ENCODE measurements around the gene SLC66A1. TPM values are rescaled to one million over a fixed set of nuclear protein-coding genes. Genes with fewer than 3 reads are reported as not detected.

The SLC66A1 gene
- total RNA-seq, 1 experiment from 2014 or later: 11.6 TPM

GRCh38 chr1:19353596-19353995 lies 41.5 kb downstream of the SLC66A1 start:
- Histone ChIP-seq H3K27ac (ENCODE audit: low read length) (no peak overlapping the region), H2AFZ (ENCODE audit: low read length) (no peak overlapping the region), H3K36me3 (ENCODE audit: insufficient read depth, low read length) (no peaks in the 10 kb centered on the region; the same call in 1 of the 2 replicates), H3K4me3 (ENCODE audit: low read length) (no peak overlapping the region), H3K79me2 (ENCODE audit: low read length) (no peaks in the 10 kb centered on the region), H3K27me3 (ENCODE audit: low read length) (no peaks in the 10 kb centered on the region), H3K9me3 (ENCODE audit: low read length) (no peaks in the 10 kb centered on the region), H3K9ac (ENCODE audit: low read length) (no peak overlapping the region), H4K20me1 (ENCODE audit: insufficient read depth, low read depth, low read length) (0 out of 2 replicates have a peak, but pooled peaks cover 2% of the 10 kb centered on the region), H3K9me2 (replicated peaks; ENCODE audit: insufficient read depth, low read length) (no peaks in the 10 kb centered on the region), H3K4me1 (ENCODE audit: low read length) (no peaks in the 10 kb centered on the region), H3K4me2 (ENCODE audit: low read depth, low read length, poor library complexity, severe bottlenecking) (no peak overlapping the region)
- no peak for DNase-seq

GRCh38 chr1:19354531-19354981 lies 42.4 kb downstream of the SLC66A1 start:
- H3K9ac ChIP-seq (ENCODE audit: low read length): no peak overlapping the region
- H3K4me1 ChIP-seq (ENCODE audit: low read length): no peaks in the 10 kb centered on the region
- peaks cover 2% of the 10 kb centered on the region; the same call in 1 of the 2 replicates for H3K79me2 ChIP-seq (ENCODE audit: low read length)
- no peaks in the 10 kb centered on the region for H3K9me3 ChIP-seq (ENCODE audit: low read length)
- no peak overlapping the region for H3K4me3 ChIP-seq (ENCODE audit: low read length)
- H3K27me3 ChIP-seq (ENCODE audit: low read length): no peaks in the 10 kb centered on the region
- H3K27ac ChIP-seq (ENCODE audit: low read length): no peak overlapping the region
- no peak for DNase-seq
- 0 out of 2 replicates have a peak, but pooled peaks cover 4% of the 10 kb centered on the region for H4K20me1 ChIP-seq (ENCODE audit: insufficient read depth, low read depth, low read length)
- H3K4me2 ChIP-seq (ENCODE audit: low read depth, low read length, poor library complexity, severe bottlenecking): no peak overlapping the region
- no peaks in the 10 kb centered on the region for H3K9me2 ChIP-seq (replicated peaks; ENCODE audit: insufficient read depth, low read length)
- H2AFZ ChIP-seq (ENCODE audit: low read length): no peak overlapping the region
- H3K36me3 ChIP-seq (ENCODE audit: insufficient read depth, low read length): no peaks in the 10 kb centered on the region; the same call in 1 of the 2 replicates

- H3K27ac ChIP-seq (ENCODE audit: low read length): no peak overlapping the region
- DNase-seq: no peak
- no peak overlapping the region for H3K9ac ChIP-seq (ENCODE audit: low read length)
- H3K4me1 ChIP-seq (ENCODE audit: low read length): no peaks in the 10 kb centered on the region
- H3K9me3 ChIP-seq (ENCODE audit: low read length): no peaks in the 10 kb centered on the region
- no peak overlapping the region for H3K4me3 ChIP-seq (ENCODE audit: low read length)
- H3K79me2 ChIP-seq (ENCODE audit: low read length): peaks cover 17% of the 10 kb centered on the region; the same call in 1 of the 2 replicates
- H3K36me3 ChIP-seq (ENCODE audit: insufficient read depth, low read length): no peaks in the 10 kb centered on the region; the same call in 1 of the 2 replicates
- no peak overlapping the region for H3K4me2 ChIP-seq (ENCODE audit: low read depth, low read length, poor library complexity, severe bottlenecking)
- 0 out of 2 replicates have a peak, but pooled peaks cover 4% of the 10 kb centered on the region for H4K20me1 ChIP-seq (ENCODE audit: insufficient read depth, low read depth, low read length)
- H3K9me2 ChIP-seq (replicated peaks; ENCODE audit: insufficient read depth, low read length): no peaks in the 10 kb centered on the region
- no peak overlapping the region for H2AFZ ChIP-seq (ENCODE audit: low read length)
- no peaks in the 10 kb centered on the region for H3K27me3 ChIP-seq (ENCODE audit: low read length)
Measured at GRCh38 chr1:19356266-19356665, 44.1 kb downstream of the SLC66A1 start.

GRCh38 chr1:19357299-19357986 lies 45.3 kb downstream of the SLC66A1 start:
- Histone ChIP-seq H2AFZ (ENCODE audit: low read length) (no peak overlapping the region), H3K27me3 (ENCODE audit: low read length) (no peaks in the 10 kb centered on the region), H3K27ac (ENCODE audit: low read length) (no peak overlapping the region), H3K9ac (ENCODE audit: low read length) (no peak overlapping the region), H3K4me1 (ENCODE audit: low read length) (no peaks in the 10 kb centered on the region), H3K36me3 (ENCODE audit: insufficient read depth, low read length) (no peaks in the 10 kb centered on the region; the same call in 1 of the 2 replicates), H3K9me2 (replicated peaks; ENCODE audit: insufficient read depth, low read length) (no peaks in the 10 kb centered on the region), H3K79me2 (ENCODE audit: low read length) (peaks cover 24% of the 10 kb centered on the region; the same call in 1 of the 2 replicates), H3K4me2 (ENCODE audit: low read depth, low read length, poor library complexity, severe bottlenecking) (no peak overlapping the region), H3K4me3 (ENCODE audit: low read length) (no peak overlapping the region), H3K9me3 (ENCODE audit: low read length) (no peaks in the 10 kb centered on the region), H4K20me1 (ENCODE audit: insufficient read depth, low read depth, low read length) (0 out of 2 replicates have a peak, but pooled peaks cover 4% of the 10 kb centered on the region)
- DNase-seq: no peak

GRCh38 chr1:19358710-19359109 lies 46.6 kb downstream of the SLC66A1 start:
- Histone ChIP-seq H3K9ac (ENCODE audit: low read length) (no peak overlapping the region), H3K9me3 (ENCODE audit: low read length) (no peaks in the 10 kb centered on the region), H3K9me2 (replicated peaks; ENCODE audit: insufficient read depth, low read length) (no peaks in the 10 kb centered on the region), H3K4me2 (ENCODE audit: low read depth, low read length, poor library complexity, severe bottlenecking) (no peak overlapping the region), H3K36me3 (ENCODE audit: insufficient read depth, low read length) (no peaks in the 10 kb centered on the region; the same call in 1 of the 2 replicates), H3K27me3 (ENCODE audit: low read length) (no peaks in the 10 kb centered on the region), H3K4me3 (ENCODE audit: low read length) (no peak overlapping the region), H3K79me2 (ENCODE audit: low read length) (peaks cover 29% of the 10 kb centered on the region), H3K27ac (ENCODE audit: low read length) (no peak overlapping the region), H2AFZ (ENCODE audit: low read length) (no peak overlapping the region), H3K4me1 (ENCODE audit: low read length) (no peaks in the 10 kb centered on the region), H4K20me1 (ENCODE audit: insufficient read depth, low read depth, low read length) (peaks cover 9% of the 10 kb centered on the region; the same call in 1 of the 2 replicates)
- DNase-seq: no peak

- Histone ChIP-seq H3K79me2 (ENCODE audit: low read length) (peaks cover 35% of the 10 kb centered on the region), H3K9ac (ENCODE audit: low read length) (no peak overlapping the region), H3K36me3 (ENCODE audit: insufficient read depth, low read length) (no peaks in the 10 kb centered on the region; the same call in 1 of the 2 replicates), H2AFZ (ENCODE audit: low read length) (no peak overlapping the region), H4K20me1 (ENCODE audit: insufficient read depth, low read depth, low read length) (peaks cover 9% of the 10 kb centered on the region; the same call in 1 of the 2 replicates), H3K4me3 (ENCODE audit: low read length) (no peak overlapping the region), H3K27ac (ENCODE audit: low read length) (no peak overlapping the region), H3K4me1 (ENCODE audit: low read length) (no peaks in the 10 kb centered on the region), H3K27me3 (ENCODE audit: low read length) (no peaks in the 10 kb centered on the region), H3K9me3 (ENCODE audit: low read length) (no peaks in the 10 kb centered on the region), H3K4me2 (ENCODE audit: low read depth, low read length, poor library complexity, severe bottlenecking) (no peak overlapping the region), H3K9me2 (replicated peaks; ENCODE audit: insufficient read depth, low read length) (no peaks in the 10 kb centered on the region)
- no peak for DNase-seq
Measured at GRCh38 chr1:19359357-19359756, 47.2 kb downstream of the SLC66A1 start.

- Histone ChIP-seq H3K27ac (ENCODE audit: low read length) (no peak overlapping the region), H4K20me1 (ENCODE audit: insufficient read depth, low read depth, low read length) (peaks cover 9% of the 10 kb centered on the region; the same call in 1 of the 2 replicates), H3K9me2 (replicated peaks; ENCODE audit: insufficient read depth, low read length) (no peaks in the 10 kb centered on the region)
Measured at GRCh38 chr1:19360016-19360415, 47.9 kb downstream of the SLC66A1 start.

GRCh38 chr1:19360432-19360831 lies 48.3 kb downstream of the SLC66A1 start:
- no peak overlapping the region for H2AFZ ChIP-seq (ENCODE audit: low read length)
- no peak overlapping the region for H3K27ac ChIP-seq (ENCODE audit: low read length)
- H3K9ac ChIP-seq (ENCODE audit: low read length): no peak overlapping the region

More at GRCh38 chr1:19360016-19360415, 47.9 kb downstream of the SLC66A1 start:
- Histone ChIP-seq H3K79me2 (ENCODE audit: low read length) (peaks cover 42% of the 10 kb centered on the region), H2AFZ (ENCODE audit: low read length) (no peak overlapping the region), H3K4me1 (ENCODE audit: low read length) (no peaks in the 10 kb centered on the region), H3K9me3 (ENCODE audit: low read length) (no peaks in the 10 kb centered on the region), H3K27me3 (ENCODE audit: low read length) (no peaks in the 10 kb centered on the region), H3K4me3 (ENCODE audit: low read length) (no peak overlapping the region), H3K36me3 (ENCODE audit: insufficient read depth, low read length) (no peaks in the 10 kb centered on the region), H3K9ac (ENCODE audit: low read length) (no peak overlapping the region), H3K4me2 (ENCODE audit: low read depth, low read length, poor library complexity, severe bottlenecking) (no peak overlapping the region)
- DNase-seq: no peak

More at GRCh38 chr1:19360432-19360831, 48.3 kb downstream of the SLC66A1 start:
- Histone ChIP-seq H3K9me2 (replicated peaks; ENCODE audit: insufficient read depth, low read length) (no peaks in the 10 kb centered on the region), H3K79me2 (ENCODE audit: low read length) (peaks cover 46% of the 10 kb centered on the region), H3K9me3 (ENCODE audit: low read length) (no peaks in the 10 kb centered on the region), H3K4me2 (ENCODE audit: low read depth, low read length, poor library complexity, severe bottlenecking) (no peak overlapping the region), H3K4me1 (ENCODE audit: low read length) (no peaks in the 10 kb centered on the region), H3K4me3 (ENCODE audit: low read length) (no peak overlapping the region), H4K20me1 (ENCODE audit: insufficient read depth, low read depth, low read length) (peaks cover 9% of the 10 kb centered on the region; the same call in 1 of the 2 replicates), H3K36me3 (ENCODE audit: insufficient read depth, low read length) (no peaks in the 10 kb centered on the region), H3K27me3 (ENCODE audit: low read length) (no peaks in the 10 kb centered on the region)
- no peak for DNase-seq
